Activated CD8-positive, alpha-beta T cell treated with anti-CD3 and anti-CD28 coated beads, Interleukin-2, amount 10 ng/mL, durations not matched to agents 7 days and 5 days (primary cell): ENCODE data around the gene CCDC150. TPM values are rescaled to one million over a fixed set of nuclear protein-coding genes. Genes with fewer than 3 reads are reported as not detected.

ENCODE experiments used
- ATAC-seq: fragments of 150-1000 bp; cut with Tn5 transposase; one replicate; pipeline ENCODE4 v1.10.0; 2021; ENCODE audit warnings: moderate library complexity
- CTCF ChIA-PET: fragments of 350-600 bp; sonication (Branson Sonifier 250); formaldehyde crosslinking; loops from one replicate; lab custom pipeline; 2021; ENCODE audit warnings: antibody characterized with exemption; lab: Charles Lee
- POLR2A ChIA-PET: fragments of 350-600 bp; sonication (Branson Sonifier 250); formaldehyde crosslinking; loops from one replicate; lab custom pipeline; 2021; ENCODE audit warnings: antibody characterized with exemption; lab: Charles Lee
- DNase-seq: peaks from one replicate; pipeline ENCODE4 v3.0.0-alpha.2; 2020
- H3K27ac Mint-ChIP-seq: one replicate; pipeline ENCODE4 v1.8.0; 2021; ENCODE audit warnings: mild to moderate bottlenecking, mixed read lengths
- H3K27me3 Mint-ChIP-seq: one replicate; pipeline ENCODE4 v1.8.0; 2021; ENCODE audit warnings: low read depth, mixed read lengths
- H3K36me3 Mint-ChIP-seq: one replicate; pipeline ENCODE4 v1.8.0; 2021; ENCODE audit warnings: low read depth, mixed read lengths
- H3K4me1 Mint-ChIP-seq: one replicate; pipeline ENCODE4 v1.8.0; 2021; ENCODE audit warnings: low read depth, mixed read lengths
- H3K4me3 Mint-ChIP-seq: one replicate; pipeline ENCODE4 v1.8.0; 2021; ENCODE audit warnings: mild to moderate bottlenecking, mixed read lengths
- H3K9me3 Mint-ChIP-seq: one replicate; pipeline ENCODE4 v1.8.0; 2022; ENCODE audit warnings: mixed read lengths; ENCODE audit not compliant: insufficient read depth
- total RNA-seq, 2 experiments: library from RNA; stranded (reverse); gene quantifications; one replicate each; pipeline ENCODE4 v1.2.3, GENCODE V29; 2021

Gene CCDC150
- total RNA-seq, 2 experiments from 2014 or later = 17.3 to 23.9 TPM

DNA sequence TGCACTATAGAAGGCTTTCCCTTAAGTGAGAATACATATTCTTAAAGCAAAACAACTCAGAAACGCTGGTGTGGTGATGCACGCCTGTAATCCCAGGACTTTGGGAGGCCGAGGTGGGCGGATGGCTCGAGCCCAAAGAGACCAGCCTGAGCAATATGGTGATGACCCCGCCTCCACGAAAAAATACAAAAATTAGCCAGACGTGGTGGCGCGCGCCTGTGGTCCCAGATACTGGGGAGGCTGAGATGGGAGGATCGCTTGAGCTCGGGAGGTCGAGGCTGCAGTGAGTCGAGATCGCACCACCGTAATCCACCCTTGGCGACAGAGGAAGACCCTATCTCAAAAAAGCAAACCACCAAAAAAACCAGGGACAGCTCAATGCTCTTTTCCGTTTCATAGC lies 750 bp upstream of the CCDC150 start:
- H3K9me3 Mint-ChIP-seq = no peaks in the 10 kb centered on the region
- POLR2A ChIA-PET = interaction anchor here (0.8 kb wide), 1 partner anchor 19 kb away, joined by 4 read pairs; no protein-coding TSS in a partner anchor
- peaks cover 23% of the 10 kb centered on the region for H3K4me1 Mint-ChIP-seq
- DNase-seq (no peak), ATAC-seq (no peak)
- H3K27me3 Mint-ChIP-seq = peaks cover 5% of the 10 kb centered on the region
- peak overlapping the region; percentile 88 for H3K4me3 Mint-ChIP-seq
- no peaks in the 10 kb centered on the region for H3K36me3 Mint-ChIP-seq
- H3K27ac Mint-ChIP-seq = no peak overlapping the region
- CTCF ChIA-PET = interaction anchor here (0.9 to 1.5 kb wide), 3 partner anchors 112 to 570 kb away, joined by 3 to 6 read pairs (median 4); partner anchors contain the start of gene DNAH7

DNA sequence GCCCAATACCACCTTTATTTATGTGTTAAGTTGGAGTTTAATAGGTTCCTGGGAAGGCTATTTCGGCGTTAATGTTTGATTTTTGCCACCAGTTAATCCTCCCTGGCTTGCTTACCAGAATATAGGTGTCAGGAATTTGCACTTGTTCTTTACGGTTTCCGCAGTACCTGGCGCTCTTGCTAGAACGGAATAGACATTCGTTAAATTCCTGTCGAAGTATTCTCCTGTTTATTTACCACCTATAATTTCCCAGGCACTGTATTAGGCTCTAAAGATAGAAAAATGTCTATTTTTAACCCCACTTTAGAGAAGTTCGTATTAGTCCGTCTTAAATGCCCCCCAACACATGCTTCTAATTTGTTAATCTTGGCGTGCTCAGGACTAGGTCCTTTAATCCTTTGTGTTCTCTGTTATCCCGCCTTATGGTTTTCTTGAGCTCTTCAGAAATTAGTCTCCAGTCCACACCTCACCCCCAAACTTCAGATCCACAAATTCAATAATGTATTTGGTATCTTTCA lies 575 bp downstream of the CCDC150 start:
- Mint-ChIP-seq H3K27ac (peak overlapping the region; percentile 80), H3K9me3 (no peaks in the 10 kb centered on the region), H3K4me3 (peak overlapping the region; percentile 88), H3K36me3 (no peaks in the 10 kb centered on the region), H3K4me1 (peaks cover 23% of the 10 kb centered on the region), H3K27me3 (peaks cover 5% of the 10 kb centered on the region)
- ATAC-seq = no peak
- POLR2A ChIA-PET = interaction anchor here (0.6 to 1.5 kb wide), 3 partner anchors 46 to 860 kb away, joined by 3 to 4 read pairs (median 4); partner anchors contain the start of genes GTF3C3, HSPD1 and HSPE1
- CTCF ChIA-PET = interaction anchor here (1.0 to 1.5 kb wide), 3 partner anchors 111 to 342 kb away, joined by 3 to 6 read pairs (median 3); partner anchors contain the start of gene GTF3C3
- no peak for DNase-seq

- Mint-ChIP-seq H3K4me1 (no peaks in the 10 kb centered on the region), H3K4me3 (no peak overlapping the region), H3K27ac (no peak overlapping the region), H3K27me3 (no peaks in the 10 kb centered on the region), H3K36me3 (peaks cover 42% of the 10 kb centered on the region), H3K9me3 (peaks cover 25% of the 10 kb centered on the region)
- no peak for DNase-seq
- no peak for ATAC-seq
- ChIA-PET POLR2A (no interaction called here), CTCF (no interaction called here)
These were observed 9.7 kb downstream of the CCDC150 start for GRCh38 chr2:196649202-196649601.

DNA sequence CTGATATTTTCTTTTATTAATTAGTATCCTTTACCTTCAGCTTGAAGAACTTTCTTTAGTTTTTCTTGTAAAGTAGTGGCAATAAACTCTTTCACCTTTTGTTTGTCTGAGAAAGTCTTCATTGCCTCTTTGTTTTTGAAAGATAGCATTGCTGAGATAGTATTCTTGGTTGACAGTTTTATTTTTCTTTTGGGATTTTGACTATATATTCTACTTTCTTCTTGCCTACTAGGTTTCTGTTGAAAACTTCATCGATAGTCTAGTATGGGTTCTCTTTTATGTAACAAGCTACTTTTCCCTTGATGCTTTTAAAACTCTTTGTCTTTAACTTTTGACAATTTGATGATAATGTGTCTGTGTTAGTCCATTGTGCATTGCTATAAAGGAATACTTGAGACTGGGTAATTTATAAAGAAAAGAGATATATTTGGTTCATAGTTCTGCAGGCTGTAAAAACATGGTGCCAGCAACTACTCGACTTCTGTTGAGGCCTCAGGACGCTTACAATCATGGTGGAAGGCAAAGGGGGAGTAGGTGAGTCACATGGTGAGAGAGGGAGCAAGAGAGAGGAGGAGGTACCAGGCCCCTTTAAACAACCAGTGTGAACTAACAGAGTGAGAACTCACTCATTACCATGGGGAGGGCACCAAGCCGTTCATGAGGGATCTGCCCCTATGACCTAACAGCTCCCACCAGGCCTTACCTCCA lies 12.0 kb downstream of the CCDC150 start:
- no peak for ATAC-seq
- Mint-ChIP-seq H3K4me3 (no peak overlapping the region), H3K9me3 (peaks cover 29% of the 10 kb centered on the region), H3K36me3 (peaks cover 44% of the 10 kb centered on the region), H3K27ac (no peak overlapping the region), H3K27me3 (no peaks in the 10 kb centered on the region), H3K4me1 (no peaks in the 10 kb centered on the region)
- no peak for DNase-seq
- ChIA-PET POLR2A (no interaction called here), CTCF (no interaction called here)

GRCh38 chr2:196652869-196653268 lies 13.4 kb downstream of the CCDC150 start:
- Mint-ChIP-seq H3K9me3 (peaks cover 29% of the 10 kb centered on the region), H3K4me1 (no peaks in the 10 kb centered on the region), H3K4me3 (no peak overlapping the region), H3K27me3 (no peaks in the 10 kb centered on the region), H3K36me3 (peaks cover 47% of the 10 kb centered on the region), H3K27ac (no peak overlapping the region)
- no peak for ATAC-seq
- POLR2A ChIA-PET = no interaction called here
- DNase-seq = no peak
- CTCF ChIA-PET = no interaction called here

DNA sequence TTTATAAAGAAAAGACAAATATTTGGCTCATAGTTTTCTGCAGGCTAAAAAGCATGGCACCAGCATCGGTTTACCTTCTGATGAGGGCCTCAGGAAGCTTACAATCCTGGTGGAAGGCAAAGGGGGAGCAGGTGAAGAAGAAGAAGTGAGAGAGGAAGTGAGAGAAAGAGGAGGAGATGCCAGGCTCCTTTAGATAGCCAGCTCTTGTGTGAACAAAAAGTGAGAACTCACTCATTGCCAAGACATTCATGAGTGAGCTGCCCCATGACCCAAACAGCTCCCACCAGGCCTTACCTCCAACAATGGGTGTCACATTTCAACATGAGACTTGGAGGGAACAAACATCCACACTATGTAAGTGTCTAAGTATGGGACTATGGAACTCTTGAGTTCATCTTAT lies 14.3 kb downstream of the CCDC150 start:
- ATAC-seq = no peak
- DNase-seq = no peak
- no peaks in the 10 kb centered on the region for H3K27me3 Mint-ChIP-seq
- ChIA-PET CTCF (no interaction called here), POLR2A (no interaction called here)
- peaks cover 29% of the 10 kb centered on the region for H3K9me3 Mint-ChIP-seq
- H3K4me3 Mint-ChIP-seq = no peak overlapping the region
- peaks cover 45% of the 10 kb centered on the region for H3K36me3 Mint-ChIP-seq
- H3K4me1 Mint-ChIP-seq = no peaks in the 10 kb centered on the region
- no peak overlapping the region for H3K27ac Mint-ChIP-seq

DNA sequence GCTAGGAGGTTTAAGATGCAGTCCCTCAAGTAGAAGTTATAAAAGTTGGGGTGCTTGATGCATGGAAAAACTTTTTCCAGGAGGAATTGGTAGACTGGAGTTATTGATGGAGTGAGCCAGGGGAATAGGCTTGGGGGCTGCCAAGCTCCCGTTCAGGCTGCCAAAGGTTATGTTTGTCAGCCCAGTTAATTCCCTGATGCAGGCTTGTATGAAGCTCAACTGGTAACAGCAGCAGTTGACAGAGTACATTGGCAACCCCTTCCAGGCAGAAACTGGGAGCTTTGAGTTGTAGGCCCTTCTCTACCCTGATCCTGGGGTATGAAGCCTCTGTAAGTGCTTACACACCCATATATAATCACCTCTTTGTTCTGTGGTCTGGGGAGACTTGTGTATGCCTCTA lies 16.2 kb downstream of the CCDC150 start:
- no peak for ATAC-seq
- peaks cover 45% of the 10 kb centered on the region for H3K36me3 Mint-ChIP-seq

GRCh38 chr2:196657333-196657732 lies 17.8 kb downstream of the CCDC150 start:
- ATAC-seq (no peak), DNase-seq (no peak)
- ChIA-PET CTCF (no interaction called here), POLR2A (no interaction called here)
- H3K36me3 Mint-ChIP-seq = peaks cover 34% of the 10 kb centered on the region
- no peaks in the 10 kb centered on the region for H3K27me3 Mint-ChIP-seq
- no peak overlapping the region for H3K4me3 Mint-ChIP-seq
- H3K27ac Mint-ChIP-seq = no peak overlapping the region
- H3K4me1 Mint-ChIP-seq = no peaks in the 10 kb centered on the region
- peaks cover 5% of the 10 kb centered on the region for H3K9me3 Mint-ChIP-seq

More for the DNA sequence above, 16.2 kb downstream of the CCDC150 start:
- no peaks in the 10 kb centered on the region for H3K4me1 Mint-ChIP-seq
- H3K4me3 Mint-ChIP-seq = no peak overlapping the region
- no peak for DNase-seq
- H3K9me3 Mint-ChIP-seq = peaks cover 19% of the 10 kb centered on the region
- ChIA-PET POLR2A (no interaction called here), CTCF (no interaction called here)
- no peak overlapping the region for H3K27ac Mint-ChIP-seq
- H3K27me3 Mint-ChIP-seq = no peaks in the 10 kb centered on the region

GRCh38 chr2:196659844-196660243 lies 20.3 kb downstream of the CCDC150 start:
- DNase-seq = no peak
- ATAC-seq = no peak
- ChIA-PET CTCF (interaction anchor here (0.6 kb wide), 1 partner anchor 9 kb away, joined by 3 read pairs; no protein-coding TSS in a partner anchor), POLR2A (no interaction called here)
- H3K27me3 Mint-ChIP-seq = no peaks in the 10 kb centered on the region
- peaks cover 21% of the 10 kb centered on the region for H3K36me3 Mint-ChIP-seq
- no peak overlapping the region for H3K4me3 Mint-ChIP-seq
- no peak overlapping the region for H3K27ac Mint-ChIP-seq
- no peaks in the 10 kb centered on the region for H3K4me1 Mint-ChIP-seq
- H3K9me3 Mint-ChIP-seq = no peaks in the 10 kb centered on the region

DNA sequence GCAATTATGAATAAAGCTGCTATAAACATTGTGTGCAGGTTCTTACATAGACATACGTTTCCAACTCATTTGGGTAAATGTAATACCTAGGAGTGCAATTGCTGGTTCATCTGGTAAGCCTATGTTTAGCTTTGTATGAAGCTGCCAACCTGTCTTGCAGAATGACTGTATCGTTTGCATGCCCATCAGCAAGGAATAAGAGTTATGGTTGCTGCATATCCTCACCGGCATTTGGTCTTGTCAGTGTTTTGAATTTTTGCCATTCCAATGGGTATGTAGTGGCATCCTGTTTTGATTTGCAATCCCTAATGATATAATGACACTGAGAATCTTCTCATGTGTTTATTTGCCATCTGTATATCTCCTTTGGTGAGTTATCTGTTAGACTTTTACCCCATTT lies 20.7 kb downstream of the CCDC150 start:
- Mint-ChIP-seq H3K9me3 (no peaks in the 10 kb centered on the region), H3K36me3 (peaks cover 21% of the 10 kb centered on the region), H3K27ac (no peak overlapping the region), H3K4me3 (no peak overlapping the region), H3K27me3 (no peaks in the 10 kb centered on the region), H3K4me1 (no peaks in the 10 kb centered on the region)
- ATAC-seq (no peak), DNase-seq (no peak)
- CTCF ChIA-PET = interaction anchor here (0.6 kb wide), 1 partner anchor 8 kb away, joined by 3 read pairs; no protein-coding TSS in a partner anchor
- POLR2A ChIA-PET = no interaction called here

DNA sequence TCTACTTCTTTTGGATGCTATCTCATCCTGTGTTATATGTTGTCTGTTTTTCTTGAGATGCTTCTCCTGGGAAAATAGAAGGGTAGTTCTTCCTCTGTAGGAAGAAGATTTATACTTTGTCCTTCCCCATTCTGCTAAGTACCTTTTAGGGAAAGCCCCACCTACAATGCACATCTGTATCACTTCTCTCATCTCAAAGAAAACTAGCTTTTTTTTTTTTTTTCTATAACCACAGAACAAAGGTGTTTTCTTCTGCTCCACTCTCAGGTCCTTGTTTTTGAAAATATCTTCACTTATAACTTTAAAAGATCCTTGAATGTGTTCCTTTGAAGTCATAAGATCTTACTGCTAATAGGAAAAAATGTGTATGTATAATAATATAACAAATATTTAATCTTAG lies 30.8 kb downstream of the CCDC150 start:
- Mint-ChIP-seq H3K27me3 (no peaks in the 10 kb centered on the region), H3K9me3 (no peaks in the 10 kb centered on the region), H3K27ac (no peak overlapping the region), H3K4me3 (no peak overlapping the region), H3K36me3 (peaks cover 9% of the 10 kb centered on the region), H3K4me1 (no peaks in the 10 kb centered on the region)
- CTCF ChIA-PET = no interaction called here
- DNase-seq = no peak
- POLR2A ChIA-PET = no interaction called here
- no peak for ATAC-seq

GRCh38 chr2:196675963-196676362 lies 36.4 kb downstream of the CCDC150 start:
- Mint-ChIP-seq H3K4me1 (no peaks in the 10 kb centered on the region), H3K36me3 (peaks cover 15% of the 10 kb centered on the region), H3K27ac (no peak overlapping the region), H3K4me3 (no peak overlapping the region), H3K27me3 (no peaks in the 10 kb centered on the region), H3K9me3 (no peaks in the 10 kb centered on the region)
- ATAC-seq (no peak), DNase-seq (no peak)
- ChIA-PET POLR2A (no interaction called here), CTCF (no interaction called here)
